Motor neuron (in vitro differentiated cells): ENCODE results near the gene FEV. TPM values are rescaled to one million over a fixed set of nuclear protein-coding genes. Genes with fewer than 3 reads are reported as not detected.

Experiments
- ATAC-seq, 8 experiments: fragments of 200-7000 bp; cut with Tn5 transposase; replicated peaks in 6 of 8; 2 replicates each; pipeline ENCODE4 v1.8.0; 2021; ENCODE audit warnings: mild to moderate bottlenecking in 8 of 8, moderate library complexity in 8 of 8
- H3K27ac ChIP-seq, 2 donors: fragments of 250-450 bp; sonication (Bioruptor Pico); 2 replicates each; pipeline ENCODE4 v1.9.0; 2021; ENCODE audit warnings: antibody characterized with exemption in 2 of 2, mild to moderate bottlenecking in 2 of 2, moderate library complexity in 1 of 2
- H3K4me1 ChIP-seq, 2 donors: fragments of 250-450 bp; sonication (Bioruptor Pico); replicated peaks in 1 of 2; 2 replicates each; pipeline ENCODE4 v1.6.1; 2021; ENCODE audit warnings: antibody characterized with exemption in 2 of 2, mild to moderate bottlenecking in 2 of 2, moderate library complexity in 1 of 2
- H3K4me3 ChIP-seq, 5 donors: fragments of 250-450 bp; sonication (Bioruptor Pico); 2 replicates each; pipeline ENCODE4 v1.9.0; 2021; ENCODE audit warnings: antibody characterized with exemption in 5 of 5, mild to moderate bottlenecking in 5 of 5, moderate library complexity in 4 of 5
- WGBS, 10 experiments: fragments of 450-650 bp; shearing (Covaris generic); methylation state at CpG; one replicate each; pipeline ENCODE4 v1.0.0; 2022; 5-methylcytosine and 5-hydroxymethylcytosine counted together
- in situ Hi-C, 9 experiments: fragments of 400-800 bp; cut with MboI; loops; one replicate each; pipeline ENCODE4 v1.15.0; 2021; ENCODE audit warnings: low sequenced_read_pairs in 9 of 9, low pct_unique_long_range_greater_than_20kb in 2 of 9; ENCODE audit not compliant: unreplicated experiment in 9 of 9
- total RNA-seq, 8 experiments: library from RNA; unstranded; fragments of 300-600 nt; gene quantifications; 2 replicates each; pipeline versions ENCODE4 v1.2.3 to v1.2.4, GENCODE V29; 2022

The FEV gene
- total RNA-seq, 8 experiments from 2014 or later: 0.08 to 4.6 (median 0.65) TPM; not detected in 4

GRCh38 chr2:218996937-218997336 lies 12.0 kb upstream of the FEV start:
- 100% methylated on average over 1 of the region's 4 CpGs; no CpG with 5 or more reads in 9 of the 10 experiments for WGBS, 10 experiments
- H3K4me1 ChIP-seq: peaks cover 3 to 11% of the 10 kb centered on the region in 2 donors
- H3K4me3 ChIP-seq: no peak overlapping the region
- no peak for ATAC-seq
- in situ Hi-C loops: no loop called here
- no peak overlapping the region for H3K27ac ChIP-seq

GRCh38 chr2:218995972-218996711 lies 11.2 kb upstream of the FEV start:
- Histone ChIP-seq H3K4me1 (peaks cover 3 to 8% of the 10 kb centered on the region in 2 donors), H3K4me3 (peak overlapping the region; percentile 17 to 37 (median 22)), H3K27ac (no peak overlapping the region)
- WGBS, 10 experiments: 1% methylated on average over 13 of the region's 43 CpGs; no CpG with 5 or more reads in 9 of the 10 experiments
- peak; percentile 77 to 89 (median 88) for ATAC-seq
- in situ Hi-C loops: no loop called here

- in situ Hi-C loops: no loop called here
- no peak for ATAC-seq
- no peak overlapping the region for H3K4me3 ChIP-seq
- H3K27ac ChIP-seq: no peak overlapping the region
- 0 to 47% (median 14%) methylated on average over 1 to 8 of the region's 8 CpGs; no CpG with 5 or more reads in 3 of the 10 experiments for WGBS, 10 experiments
- H3K4me1 ChIP-seq: peaks cover 3 to 8% of the 10 kb centered on the region in 2 donors
Observed at GRCh38 chr2:218995561-218995960, 10.6 kb upstream of the FEV start.

- peak; percentile 31 to 55 (median 41) for ATAC-seq
- in situ Hi-C loops: no loop called here
Observed at GRCh38 chr2:218993345-218994315, 8.6 kb upstream of the FEV start, which contains the start of gene CRYBA2. Gene CRYBA2 (minus strand): TSS chr2:218993422. CDS start chr2:218993176, 246 bp downstream.

GRCh38 chr2:218992703-218993344 lies 7.8 kb upstream of the FEV start:
- Histone ChIP-seq H3K27ac (no peak overlapping the region), H3K4me3 (peak overlapping the region in 2 of 5 donors; percentile 2 to 24), H3K4me1 (peaks cover 3 to 8% of the 10 kb centered on the region in 2 donors)
- ATAC-seq: peak in 6 of 8 experiments; percentile 1 to 46 (median 38)
- in situ Hi-C loops: no loop called here
- 0 to 10% (median 2%) methylated on average over 2 to 14 of the region's 44 CpGs; no CpG with 5 or more reads in 5 of the 10 experiments for WGBS, 10 experiments

More at GRCh38 chr2:218993345-218994315, 8.6 kb upstream of the FEV start, which contains the start of gene CRYBA2:
- Histone ChIP-seq H3K4me3 (peak within 1 kb of the TSS in 3 of 5 donors; percentile 2 to 24 (median 10)), H3K27ac (no peak within 1 kb of the TSS), H3K4me1 (peaks cover 3 to 8% of the 10 kb centered on the region in 2 donors)
- 0 to 20% (median 5%) methylated on average over 2 to 27 of the region's 88 CpGs; no CpG with 5 or more reads in 3 of the 10 experiments for WGBS, 10 experiments

GRCh38 chr2:218992196-218992595 lies 7.2 kb upstream of the FEV start:
- Histone ChIP-seq H3K27ac (no peak overlapping the region), H3K4me1 (peaks cover 3 to 8% of the 10 kb centered on the region in 2 donors), H3K4me3 (no peak overlapping the region)
- in situ Hi-C loops: no loop called here
- 0 to 17% methylated on average over 1 to 2 of the region's 7 CpGs; no CpG with 5 or more reads in 8 of the 10 experiments for WGBS, 10 experiments
- ATAC-seq: no peak

GRCh38 chr2:218991674-218992168 lies 6.7 kb upstream of the FEV start:
- WGBS, 10 experiments: 0 to 40% (median 4%) methylated on average over 1 to 7 of the region's 13 CpGs; no CpG with 5 or more reads in 2 of the 10 experiments
- ATAC-seq: peak in 3 of 8 experiments; percentile 8 to 27 (median 19)
- Histone ChIP-seq H3K4me3 (no peak overlapping the region), H3K4me1 (peaks cover 3 to 8% of the 10 kb centered on the region in 2 donors), H3K27ac (no peak overlapping the region)
- in situ Hi-C loops: no loop called here

- H3K4me1 ChIP-seq: peaks cover 3 to 8% of the 10 kb centered on the region in 2 donors
- in situ Hi-C loops: no loop called here
- 0 to 50% (median 19%) methylated on average over 1 to 3 of the region's 6 CpGs; no CpG with 5 or more reads in 4 of the 10 experiments for WGBS, 10 experiments
Observed at GRCh38 chr2:218990612-218991011, 5.6 kb upstream of the FEV start.

GRCh38 chr2:218990052-218990451 lies 5.1 kb upstream of the FEV start:
- WGBS, 10 experiments: 0% methylated on average over 2 of the region's 9 CpGs; no CpG with 5 or more reads in 9 of the 10 experiments
- no peak overlapping the region for H3K4me3 ChIP-seq
- in situ Hi-C loops: no loop called here
- no peak for ATAC-seq
- peaks cover 3 to 8% of the 10 kb centered on the region in 2 donors for H3K4me1 ChIP-seq
- no peak overlapping the region for H3K27ac ChIP-seq

More at GRCh38 chr2:218990612-218991011, 5.6 kb upstream of the FEV start:
- H3K4me3 ChIP-seq: no peak overlapping the region
- no peak for ATAC-seq
- H3K27ac ChIP-seq: no peak overlapping the region

- Histone ChIP-seq H3K4me3 (no peak overlapping the region), H3K27ac (no peak overlapping the region), H3K4me1 (peaks cover 0 to 7% of the 10 kb centered on the region in 2 donors)
- no peak for ATAC-seq
- in situ Hi-C loops: no loop called here
- WGBS, 10 experiments: 11 to 20% methylated on average over 1 of the region's 2 CpGs; no CpG with 5 or more reads in 8 of the 10 experiments
Observed at GRCh38 chr2:218988650-218989049, 3.7 kb upstream of the FEV start.

GRCh38 chr2:218988164-218988563 lies 3.2 kb upstream of the FEV start:
- Histone ChIP-seq H3K4me1 (peaks cover 0 to 6% of the 10 kb centered on the region in 2 donors), H3K4me3 (no peak overlapping the region), H3K27ac (no peak overlapping the region)
- 0 to 44% (median 9%) methylated on average over 1 to 3 of the region's 3 CpGs; no CpG with 5 or more reads in 4 of the 10 experiments for WGBS, 10 experiments
- no peak for ATAC-seq
- in situ Hi-C loops: no loop called here

GRCh38 chr2:218986148-218986761 lies 1.3 kb upstream of the FEV start:
- no peak for ATAC-seq
- Histone ChIP-seq H3K4me1 (peaks cover 0 to 8% of the 10 kb centered on the region in 2 donors), H3K4me3 (no peak overlapping the region), H3K27ac (no peak overlapping the region)
- in situ Hi-C loops: no loop called here
- WGBS, 10 experiments: 0 to 60% (median 24%) methylated on average over 1 to 4 of the region's 4 CpGs; no CpG with 5 or more reads in 4 of the 10 experiments
